LNCAP (cell line): ENCODE results near the gene TIMELESS.

Experiments
- TF ChIP-seq, protein P1 (sequence below): fragments of 450-650 bp; IDR thresholded peaks from 2 replicates; pipeline ENCODE4 v1.5.1; 2017; ENCODE audit warnings: mild to moderate bottlenecking

TIMELESS gene

DNA sequence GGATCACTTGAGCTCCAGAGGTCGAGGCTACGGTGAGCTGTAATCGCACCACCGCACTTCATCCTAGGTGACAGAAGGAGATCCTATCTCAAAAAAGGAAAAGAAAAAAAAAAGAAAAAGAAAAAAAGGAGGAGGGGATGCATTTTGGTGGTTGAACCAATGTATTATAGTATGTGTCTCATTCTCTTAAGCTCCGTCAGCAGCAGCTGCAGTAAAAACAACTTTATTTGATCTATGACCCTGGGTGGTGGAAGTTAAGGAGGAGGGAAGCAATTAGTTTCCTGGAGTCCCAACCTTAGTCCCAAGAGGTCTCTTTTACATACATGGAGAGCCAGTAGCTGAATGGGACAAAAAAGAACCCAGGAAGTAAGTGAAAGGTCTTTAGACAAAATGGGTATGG is 59.8 kb downstream of the TIMELESS start:
- TF ChIP-seq, protein P1, sequence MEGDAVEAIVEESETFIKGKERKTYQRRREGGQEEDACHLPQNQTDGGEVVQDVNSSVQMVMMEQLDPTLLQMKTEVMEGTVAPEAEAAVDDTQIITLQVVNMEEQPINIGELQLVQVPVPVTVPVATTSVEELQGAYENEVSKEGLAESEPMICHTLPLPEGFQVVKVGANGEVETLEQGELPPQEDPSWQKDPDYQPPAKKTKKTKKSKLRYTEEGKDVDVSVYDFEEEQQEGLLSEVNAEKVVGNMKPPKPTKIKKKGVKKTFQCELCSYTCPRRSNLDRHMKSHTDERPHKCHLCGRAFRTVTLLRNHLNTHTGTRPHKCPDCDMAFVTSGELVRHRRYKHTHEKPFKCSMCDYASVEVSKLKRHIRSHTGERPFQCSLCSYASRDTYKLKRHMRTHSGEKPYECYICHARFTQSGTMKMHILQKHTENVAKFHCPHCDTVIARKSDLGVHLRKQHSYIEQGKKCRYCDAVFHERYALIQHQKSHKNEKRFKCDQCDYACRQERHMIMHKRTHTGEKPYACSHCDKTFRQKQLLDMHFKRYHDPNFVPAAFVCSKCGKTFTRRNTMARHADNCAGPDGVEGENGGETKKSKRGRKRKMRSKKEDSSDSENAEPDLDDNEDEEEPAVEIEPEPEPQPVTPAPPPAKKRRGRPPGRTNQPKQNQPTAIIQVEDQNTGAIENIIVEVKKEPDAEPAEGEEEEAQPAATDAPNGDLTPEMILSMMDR = no peak

DNA sequence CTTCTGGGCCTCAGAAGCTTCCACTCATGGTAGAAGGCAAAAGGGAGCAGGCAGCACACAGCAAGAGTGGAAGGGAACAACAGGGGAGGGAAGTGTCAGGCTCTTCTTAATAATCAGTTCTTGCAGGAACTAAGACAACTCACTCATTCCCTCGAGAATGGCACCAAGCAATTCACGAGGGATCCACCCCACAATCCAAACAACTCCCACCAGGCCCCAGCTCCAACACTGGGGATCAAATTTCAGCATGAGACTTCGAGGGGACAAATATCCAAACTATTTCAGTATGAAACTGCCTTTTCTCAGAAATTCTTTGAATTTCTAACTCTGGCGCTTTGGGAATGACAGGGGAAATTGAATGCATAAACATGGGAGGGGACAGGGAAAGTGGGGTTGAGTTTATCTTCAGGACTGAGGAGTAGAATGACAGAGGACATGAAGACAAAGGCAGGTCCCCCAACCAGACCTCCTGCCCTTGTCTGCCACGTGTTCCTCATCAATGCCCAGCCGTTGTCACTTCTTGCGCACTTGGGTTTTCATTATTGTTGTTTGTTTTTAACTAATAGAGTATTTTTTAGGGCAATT is 62.0 kb downstream of the TIMELESS start:
- TF ChIP-seq, protein P1 = no peak

DNA sequence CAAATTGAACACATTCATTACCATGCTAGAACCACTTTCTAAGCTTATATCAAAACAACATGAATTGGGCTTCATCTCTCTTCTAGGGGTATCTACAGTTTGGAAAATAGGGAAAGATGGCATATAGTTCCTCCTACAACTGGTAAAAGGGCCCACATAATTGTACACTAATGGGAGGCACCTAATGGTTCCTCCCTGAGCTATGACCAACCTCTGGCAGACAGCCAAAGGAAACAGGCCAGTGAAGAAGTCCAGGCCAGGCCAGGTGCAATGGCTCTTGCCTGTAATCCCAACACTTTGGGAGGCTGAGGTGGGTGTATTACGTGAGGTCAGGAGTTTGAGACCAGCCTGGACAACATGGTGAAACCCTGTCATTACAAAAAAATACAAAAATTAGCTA is 63.4 kb downstream of the TIMELESS start:
- TF ChIP-seq, protein P1 = no peak

DNA sequence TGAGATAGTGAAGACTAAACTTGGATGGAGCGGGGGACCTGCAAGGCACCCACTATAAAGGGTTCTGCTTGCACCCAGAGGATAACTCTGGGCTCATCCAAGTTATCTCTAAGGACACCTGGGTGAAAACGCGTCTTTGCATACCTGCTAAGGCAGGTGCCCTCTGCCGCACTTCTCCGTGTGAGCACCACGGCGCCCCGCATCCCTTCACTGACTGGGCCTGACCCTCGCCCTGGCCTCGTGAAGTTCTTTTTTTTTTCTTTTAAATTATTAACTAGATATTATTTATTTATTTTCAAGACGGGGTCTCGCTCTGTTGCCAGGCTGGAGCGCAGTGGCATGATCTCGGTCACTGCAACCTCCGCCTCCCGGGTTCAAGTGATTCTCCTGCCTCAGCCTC is 66.6 kb downstream of the TIMELESS start:
- TF ChIP-seq, protein P1 = no peak

DNA sequence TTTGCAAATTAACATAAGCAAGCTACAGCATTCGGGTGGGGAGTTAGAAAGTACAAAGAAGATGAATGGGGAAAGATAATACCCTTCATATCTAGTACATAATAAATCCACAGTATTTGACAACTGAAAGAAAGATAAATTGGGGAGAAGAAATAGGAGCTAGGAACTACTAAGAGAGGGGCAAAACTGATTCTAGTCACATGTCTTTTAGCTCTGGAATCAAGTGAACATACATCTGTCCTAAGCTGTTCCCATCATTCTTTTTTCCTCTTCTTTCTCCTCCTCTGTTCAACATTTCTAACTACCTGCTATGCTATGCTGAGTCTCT is 71.3 kb downstream of the TIMELESS start:
- TF ChIP-seq, protein P1 = no peak

DNA sequence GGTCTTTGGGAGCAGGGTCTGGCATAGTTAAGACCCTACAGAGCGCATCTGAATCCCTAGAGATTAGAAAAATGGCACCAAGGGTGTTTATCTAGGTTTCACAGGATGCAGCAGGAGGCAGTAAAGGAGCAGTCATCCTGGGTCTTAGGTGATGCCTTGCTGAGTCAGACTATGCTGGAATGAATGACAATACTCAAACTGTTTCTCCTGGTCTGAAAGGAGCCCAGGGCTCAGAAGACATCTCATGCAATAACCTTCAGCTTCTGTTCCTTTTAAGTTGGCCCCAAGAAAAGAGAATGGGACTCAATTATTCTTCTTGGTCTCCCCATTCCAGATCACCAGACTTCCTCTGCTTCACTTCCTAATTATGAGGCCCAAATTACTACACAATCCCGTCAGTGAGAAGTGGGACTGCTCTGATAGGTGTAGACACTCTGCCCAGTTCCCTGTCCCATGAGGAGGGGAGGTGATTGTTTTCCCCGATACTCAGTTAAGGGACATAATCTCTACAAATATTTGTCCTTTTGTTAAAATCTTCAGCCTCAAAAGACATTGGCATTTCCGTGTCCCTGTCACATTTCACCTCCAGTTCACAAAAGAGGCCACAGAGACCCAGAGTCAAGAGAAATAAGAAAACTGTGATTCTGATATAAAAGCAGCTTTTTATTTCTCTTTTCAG is 71.8 kb downstream of the TIMELESS start:
- TF ChIP-seq, protein P1 = no peak

DNA sequence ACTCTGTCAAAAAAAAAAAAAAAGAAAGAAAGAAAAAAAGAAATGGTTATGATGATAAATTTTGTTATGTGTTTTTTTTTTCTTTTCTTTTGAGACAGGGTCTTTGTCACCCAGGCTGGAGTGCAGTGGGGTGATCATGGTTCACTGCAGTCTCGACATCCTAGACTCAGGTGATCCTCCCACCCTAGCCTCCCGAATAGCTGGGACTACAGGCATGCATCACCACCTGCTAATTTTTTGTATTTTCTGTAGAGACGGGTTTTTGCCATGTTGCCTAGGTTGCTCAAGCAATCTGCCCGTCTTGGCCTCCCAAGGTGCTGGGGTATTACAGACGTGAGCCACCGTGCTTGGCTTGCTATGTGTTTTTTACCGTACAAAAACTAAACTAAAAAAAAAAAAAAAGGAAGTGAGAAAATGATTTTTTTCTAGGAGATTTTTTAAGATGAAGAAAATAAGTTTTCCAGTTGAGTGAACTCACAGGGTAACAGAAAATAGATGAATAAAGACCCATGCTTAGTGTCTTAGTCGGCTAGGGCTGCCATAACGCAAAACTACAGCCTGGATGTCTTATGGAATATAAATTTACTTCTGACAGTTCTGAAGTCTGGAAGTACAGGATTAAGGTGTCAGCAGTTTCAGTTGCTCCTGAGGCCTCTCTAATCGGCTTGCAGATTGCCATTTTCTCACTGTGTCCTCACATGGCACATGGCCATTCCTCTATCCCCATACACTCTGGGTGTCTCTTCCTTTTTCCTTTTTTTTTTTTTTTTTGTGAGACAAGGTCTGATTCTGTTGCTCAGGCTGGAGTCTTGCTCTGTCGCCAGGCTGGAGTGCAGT is 73.4 kb downstream of the TIMELESS start:
- TF ChIP-seq, protein P1 = no peak
